Anterior cingulate cortex (tissue), 58 donors: ENCODE data around the gene RAB5A.
"Not testable (repeated sequence)": the region's sequence is repeated elsewhere in the genome, so short reads cannot be mapped to it uniquely, and the experiment has no call there.

ENCODE experiments used
- DNase-seq, 58 donors: peaks; one replicate each; lab custom pipeline; 2025; lab: John Stamatoyannopoulos, UW

RAB5A gene

DNA sequence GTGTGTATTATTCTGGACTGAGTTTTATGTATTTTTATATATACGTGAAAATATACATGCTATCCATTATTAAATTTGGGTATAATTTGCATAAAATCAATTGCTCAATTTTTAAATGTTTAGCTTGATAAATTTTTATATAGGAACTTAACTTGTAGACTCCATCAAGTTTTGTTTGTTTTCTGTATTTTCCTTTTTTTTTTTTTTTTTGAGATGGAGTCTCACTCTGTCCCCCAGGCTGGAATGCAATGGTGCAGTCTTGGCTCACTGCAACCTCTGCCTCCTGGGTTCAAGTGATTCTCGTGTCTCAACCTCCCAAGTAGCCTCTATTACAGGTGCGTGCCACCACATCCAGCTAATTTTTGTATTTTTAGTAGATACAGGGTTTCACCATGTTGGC lies 69.2 kb downstream of the RAB5A start:
- DNase-seq: not testable (repeated sequence)

- no peak for DNase-seq
These were observed 76.2 kb downstream of the RAB5A start for GRCh38 chr3:20022954-20023622.

- peak in 43 of 58 donors; percentile 8 to 87 (median 39) for DNase-seq
These were observed 76.9 kb downstream of the RAB5A start for GRCh38 chr3:20023623-20024405.

GRCh38 chr3:20027136-20027535 lies 80.2 kb downstream of the RAB5A start:
- no peak for DNase-seq

- DNase-seq: no peak
These were observed 82.0 kb downstream of the RAB5A start for GRCh38 chr3:20028905-20029331.

- DNase-seq: not testable (repeated sequence)
These were observed 85.0 kb downstream of the RAB5A start for GRCh38 chr3:20031939-20032338.
